ENCODE measurements around the gene RBM14.
A peak's percentile ranks its signal among the peaks of the same experiment; 100 is the strongest.
"Not testable (repeated sequence)": the region's sequence is repeated elsewhere in the genome, so short reads cannot be mapped to it uniquely, and the experiment has no call there.

Gene RBM14

GRCh38 chr11:66616379-66617154, at the start of gene RBM14:
Gene RBM14, plus strand, starts transcription at chr11:66616630. Its CDS starts 91 bp downstream, at chr11:66616721.
- DNase-seq = peak; percentile 99

- DNase-seq = no peak
Observed at GRCh38 chr11:66567787-66568123, 48.7 kb upstream of the RBM14 start.

GRCh38 chr11:66568124-66568916, 48.1 kb upstream of the RBM14 start, which contains the start of gene CTSF:
Gene CTSF, minus strand, starts transcription at chr11:66568606. Its CDS starts 120 bp downstream, at chr11:66568486.
- DNase-seq = peak; percentile 61

- DNase-seq = no peak
Observed at GRCh38 chr11:66569076-66569475, 47.4 kb upstream of the RBM14 start.

- DNase-seq = no peak
Observed at GRCh38 chr11:66570079-66570849, 46.2 kb upstream of the RBM14 start.

GRCh38 chr11:66570850-66571180, 45.6 kb upstream of the RBM14 start:
- no peak for DNase-seq

GRCh38 chr11:66579017-66579606, 37.3 kb upstream of the RBM14 start:
- DNase-seq = peak; percentile 25

- DNase-seq = no peak
Observed at GRCh38 chr11:66580803-66581202, 35.6 kb upstream of the RBM14 start.

- no peak for DNase-seq
Observed at GRCh38 chr11:66581261-66581660, 35.2 kb upstream of the RBM14 start.

GRCh38 chr11:66582565-66583147, 33.8 kb upstream of the RBM14 start:
- not testable (repeated sequence) for DNase-seq

GRCh38 chr11:66585447-66585846, 31.0 kb upstream of the RBM14 start:
- DNase-seq = not testable (repeated sequence)

- no peak for DNase-seq
Observed at GRCh38 chr11:66586136-66586535, 30.3 kb upstream of the RBM14 start.

- not testable (repeated sequence) for DNase-seq
Observed at GRCh38 chr11:66589315-66589714, 27.1 kb upstream of the RBM14 start.

GRCh38 chr11:66589996-66590675, 26.3 kb upstream of the RBM14 start:
- no peak for DNase-seq

GRCh38 chr11:66591175-66591574, 25.3 kb upstream of the RBM14 start:
- DNase-seq = no peak

- peak; percentile 95 for DNase-seq
Observed at GRCh38 chr11:66592457-66593302, 23.8 kb upstream of the RBM14 start, which contains the start of the genes CCDC87 and CCS. Gene CCDC87, minus strand, starts transcription at chr11:66593063. Its CDS starts 48 bp downstream, at chr11:66593015. Gene CCS, plus strand, starts transcription at chr11:66593185. Its CDS starts 77 bp downstream, at chr11:66593262.

- no peak for DNase-seq
Observed at GRCh38 chr11:66593303-66593635, 23.2 kb upstream of the RBM14 start.

GRCh38 chr11:66593650-66594049, 22.8 kb upstream of the RBM14 start:
- DNase-seq = no peak

- no peak for DNase-seq
Observed at GRCh38 chr11:66595245-66595904, 21.1 kb upstream of the RBM14 start.

- no peak for DNase-seq
Observed at GRCh38 chr11:66598993-66599392, 17.4 kb upstream of the RBM14 start.
